HG03457 (cell line): ENCODE results near the gene FBXL22.

ENCODE experiments used
- ATAC-seq: cut with Tn5 transposase; IDR thresholded peaks from one replicate; pipeline ENCODE4 v1.9.1; 2021; ENCODE audit warnings: moderate number of reproducible peaks; ENCODE audit not compliant: unreplicated experiment

Gene FBXL22, protein sequence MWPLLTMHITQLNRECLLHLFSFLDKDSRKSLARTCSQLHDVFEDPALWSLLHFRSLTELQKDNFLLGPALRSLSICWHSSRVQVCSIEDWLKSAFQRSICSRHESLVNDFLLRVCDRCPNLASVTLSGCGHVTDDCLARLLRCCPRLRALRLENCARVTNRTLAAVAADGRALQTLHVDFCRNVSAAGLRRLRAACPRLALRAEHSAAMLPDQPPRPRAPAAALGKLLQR

GRCh38 chr15:63597038-63597790 is at the start of gene FBXL22:
FBXL22 (plus strand) TSS chr15:63597387; CDS start chr15:63597393, 6 bp downstream.
- no peak for ATAC-seq

GRCh38 chr15:63551400-63551799 is 45.8 kb upstream of the FBXL22 start:
- no peak for ATAC-seq

- no peak for ATAC-seq
Observed at GRCh38 chr15:63553388-63553791, 43.8 kb upstream of the FBXL22 start.

DNA sequence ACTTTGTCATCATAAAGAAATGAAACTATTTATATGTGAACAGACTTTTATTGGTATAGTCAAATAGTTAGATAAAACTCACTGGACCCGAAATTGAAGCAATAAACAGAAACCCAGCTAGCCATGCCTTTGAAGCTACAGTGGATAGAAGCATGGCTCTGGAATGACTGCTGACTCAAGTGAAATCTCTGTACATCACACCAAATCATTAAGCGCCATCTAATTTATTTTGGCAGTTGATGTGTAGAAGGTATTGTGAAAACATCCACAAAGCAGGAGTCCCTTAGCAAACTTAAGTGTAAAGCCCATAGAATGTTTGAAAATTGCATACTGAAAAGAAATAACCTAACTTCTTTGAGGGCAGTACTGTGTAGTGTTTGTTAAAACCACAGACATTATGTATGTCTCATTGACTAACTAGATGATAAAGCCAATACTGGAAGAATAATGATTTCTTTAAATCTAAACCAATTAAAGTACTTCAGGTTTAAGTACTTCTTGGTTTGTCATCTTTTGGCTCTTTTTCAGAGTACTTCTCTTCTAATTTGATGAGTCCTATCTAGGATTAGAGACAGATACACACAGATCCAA is 42.8 kb upstream of the FBXL22 start:
- no peak for ATAC-seq

GRCh38 chr15:63555507-63555906 is 41.7 kb upstream of the FBXL22 start:
- ATAC-seq: no peak

GRCh38 chr15:63556246-63556645 is 40.9 kb upstream of the FBXL22 start:
- no peak for ATAC-seq

DNA sequence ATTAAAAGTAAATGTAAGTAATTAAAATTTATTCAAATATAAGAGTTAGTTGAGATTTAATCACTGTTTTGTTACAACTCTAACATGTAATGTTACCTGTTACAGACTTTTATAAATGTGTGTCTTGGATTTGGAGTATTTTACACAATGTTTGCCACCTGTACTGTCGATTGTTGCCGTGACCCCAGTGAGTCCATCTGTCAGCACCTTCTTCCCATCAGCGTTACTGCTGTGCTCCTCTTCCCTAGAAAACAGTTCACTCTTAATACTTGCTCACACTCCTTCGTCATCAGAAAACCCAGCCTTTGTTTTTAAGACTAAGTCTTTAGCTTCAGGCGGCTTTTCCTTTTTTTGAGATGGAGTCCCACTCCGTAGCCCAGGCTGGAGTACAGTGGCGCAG is 40.5 kb upstream of the FBXL22 start:
- no peak for ATAC-seq

- no peak for ATAC-seq
Observed at GRCh38 chr15:63559753-63560152, 37.4 kb upstream of the FBXL22 start.

DNA sequence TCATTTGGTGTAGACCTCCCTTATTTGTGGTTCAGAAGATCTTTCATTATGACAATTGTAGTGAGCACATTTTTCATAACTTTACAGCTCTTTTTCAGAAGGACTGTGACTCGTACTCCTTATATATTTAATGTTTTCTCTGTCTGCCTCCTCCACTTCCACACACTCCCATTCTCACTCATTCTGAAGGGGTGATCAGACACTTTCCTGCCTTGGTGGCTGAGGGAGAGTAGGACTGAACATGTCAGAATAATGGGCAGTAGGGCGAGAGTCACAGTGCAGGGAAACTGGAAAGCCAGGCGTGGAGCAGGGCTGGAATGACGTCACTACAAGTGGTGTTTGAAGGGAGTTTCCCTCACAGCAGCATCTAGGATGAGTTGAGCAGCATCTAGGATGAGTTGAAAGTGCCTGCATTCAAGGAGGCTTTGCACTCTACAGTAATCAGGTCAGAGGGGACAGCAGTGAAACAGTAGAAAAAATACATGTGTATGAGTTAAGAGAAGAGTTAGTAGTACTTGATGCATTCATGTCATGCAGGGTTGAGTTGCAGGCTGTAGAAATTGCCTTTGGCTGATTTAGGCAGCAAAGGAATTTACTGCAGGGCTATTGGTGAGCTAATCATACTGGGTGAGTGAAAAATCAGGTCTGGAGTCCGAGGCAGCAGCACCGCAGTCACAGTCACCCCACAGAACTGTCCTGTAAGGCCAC is 36.3 kb upstream of the FBXL22 start:
- no peak for ATAC-seq

DNA sequence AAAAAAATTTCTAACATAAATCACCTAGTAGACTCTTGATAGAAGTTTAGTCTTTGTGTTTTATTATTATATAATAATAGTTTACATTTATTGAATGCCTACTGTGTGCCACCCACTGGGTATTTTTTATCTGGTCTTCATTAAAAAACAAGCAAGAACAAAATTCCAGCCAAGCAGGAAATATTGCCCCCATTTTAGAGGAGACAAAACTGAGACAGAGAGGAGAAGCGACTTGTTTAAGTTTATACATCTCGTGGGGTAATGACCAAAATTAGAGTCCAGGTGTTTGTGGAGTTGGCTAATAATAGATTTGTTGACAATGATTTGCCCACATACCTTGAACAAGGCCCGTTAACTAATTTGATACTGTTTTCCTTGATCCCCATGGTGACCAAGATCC is 33.1 kb upstream of the FBXL22 start:
- no peak for ATAC-seq

DNA sequence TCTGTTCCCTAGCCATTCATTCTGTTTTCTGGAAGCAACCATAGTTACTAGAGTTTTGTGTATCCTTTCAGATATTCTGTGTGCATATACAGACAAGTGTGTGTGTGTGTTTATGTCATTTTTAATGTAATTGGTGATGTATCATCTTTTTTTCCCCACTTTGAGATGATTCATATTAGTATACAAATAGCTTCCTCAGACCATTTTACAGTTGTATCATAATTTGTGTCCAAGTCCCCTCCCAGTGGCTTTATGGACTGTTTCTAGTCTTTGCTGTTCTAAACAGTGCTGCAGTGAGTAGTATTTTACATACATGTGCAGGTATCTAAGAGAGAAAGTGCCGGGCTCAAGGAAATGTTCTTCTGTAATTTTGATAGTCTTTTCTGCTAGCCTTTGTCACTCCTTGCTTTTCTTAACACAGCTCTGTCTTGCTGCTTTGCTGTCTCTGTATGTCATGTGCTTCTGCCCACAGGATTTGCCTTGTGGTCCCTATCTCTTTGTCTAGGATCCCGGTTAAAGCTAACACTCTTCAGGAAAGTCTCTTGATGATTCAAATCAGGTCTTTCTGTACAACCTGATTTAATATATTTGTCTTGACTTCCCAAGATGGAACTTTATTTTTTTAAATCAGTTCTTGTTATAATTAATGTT is 31.5 kb upstream of the FBXL22 start:
- no peak for ATAC-seq

DNA sequence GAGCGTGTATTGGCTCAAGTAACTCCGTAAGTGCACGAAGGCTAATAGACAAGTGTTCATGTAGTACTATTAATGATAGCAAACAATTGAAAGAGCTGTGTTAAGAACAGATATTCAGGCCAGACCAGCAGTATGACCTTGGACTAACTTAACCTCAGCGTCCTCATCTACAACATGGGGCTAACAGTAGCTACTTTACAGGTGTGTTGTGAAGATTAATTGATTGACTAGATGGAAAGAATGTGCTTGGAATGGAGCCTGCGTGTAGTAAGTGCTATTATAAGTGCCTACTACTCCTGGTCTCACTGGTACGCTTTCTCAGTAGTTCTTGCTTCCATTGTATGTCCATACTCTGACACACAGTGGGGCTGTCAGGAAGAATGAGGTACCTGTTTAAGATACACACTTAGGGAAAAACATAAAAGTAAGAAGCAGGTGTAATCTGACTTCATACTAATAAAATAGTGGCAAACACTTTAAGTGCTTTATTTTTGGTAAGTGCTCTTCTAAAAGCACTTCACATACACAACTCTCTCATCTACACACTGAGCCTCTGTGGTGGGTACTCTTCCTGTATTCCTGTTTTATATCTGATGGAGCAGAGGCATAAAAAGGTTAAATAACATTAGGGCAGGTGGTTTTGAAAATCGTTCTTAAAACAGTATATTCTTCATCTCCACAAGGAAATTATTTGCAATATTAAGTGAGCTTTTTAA is 24.3 kb upstream of the FBXL22 start:
- ATAC-seq: no peak

GRCh38 chr15:63573533-63573932 is 23.7 kb upstream of the FBXL22 start:
- no peak for ATAC-seq

GRCh38 chr15:63575312-63575711 is 21.9 kb upstream of the FBXL22 start:
- ATAC-seq: no peak

DNA sequence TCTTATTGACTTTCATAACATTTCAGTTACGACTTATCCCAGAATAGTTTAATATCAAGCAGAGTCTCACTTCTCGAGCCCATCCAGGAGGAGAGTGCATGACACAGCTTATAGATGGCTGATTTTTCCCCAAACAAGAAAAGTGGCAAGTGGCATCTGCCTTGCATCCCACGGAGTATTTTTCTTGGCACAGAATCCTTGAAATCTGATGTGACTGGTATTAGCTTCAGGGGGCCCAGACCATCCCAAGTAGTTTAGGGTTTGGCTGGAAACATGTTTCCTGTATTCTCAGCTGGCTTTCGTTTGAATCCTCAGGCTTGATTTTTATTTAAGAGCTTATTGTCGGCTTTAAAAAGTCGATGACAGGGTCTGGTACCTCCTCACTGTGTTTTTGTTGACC is 20.7 kb upstream of the FBXL22 start:
- no peak for ATAC-seq

DNA sequence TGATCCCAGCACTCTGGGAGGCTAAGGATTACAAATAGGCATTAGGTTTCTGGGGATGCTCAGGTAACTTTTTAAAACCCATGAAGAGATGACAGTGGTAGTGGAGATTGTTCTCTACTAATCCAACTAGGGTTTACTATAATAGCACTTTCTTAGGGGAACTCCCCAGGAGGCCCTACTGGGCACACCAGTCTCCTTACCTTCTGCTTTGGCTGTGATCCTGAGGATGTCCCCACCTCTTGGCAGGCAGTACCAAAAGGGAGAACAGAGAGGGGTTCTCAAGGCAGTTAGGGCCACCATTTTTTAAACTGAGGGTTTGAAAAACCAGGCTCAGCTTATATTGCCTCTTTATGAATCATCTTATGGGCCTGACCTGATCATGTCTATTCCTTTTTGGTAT is 15.0 kb upstream of the FBXL22 start:
- no peak for ATAC-seq

GRCh38 chr15:63582718-63583426 is 14.3 kb upstream of the FBXL22 start:
- ATAC-seq: no peak

GRCh38 chr15:63586790-63587189 is 10.4 kb upstream of the FBXL22 start:
- no peak for ATAC-seq

GRCh38 chr15:63587527-63587926 is 9.7 kb upstream of the FBXL22 start:
- no peak for ATAC-seq

GRCh38 chr15:63588826-63589225 is 8.4 kb upstream of the FBXL22 start:
- ATAC-seq: no peak
